ENCODE data around the gene CNGB1. TPM values are rescaled to one million over a fixed set of nuclear protein-coding genes. Genes with fewer than 3 reads are reported as not detected.
"Not testable (repeated sequence)": the region's sequence is repeated elsewhere in the genome, so short reads cannot be mapped to it uniquely, and the experiment has no call there.

Gene CNGB1
- polyA plus RNA-seq, 12 donors, result 0.03 to 10.7 (median 0.12) TPM; not detected in 5

- no peak for DNase-seq
These were observed 26.8 kb upstream of the CNGB1 start for GRCh38 chr16:57997528-57998265.

- no peak for DNase-seq
These were observed 26.2 kb upstream of the CNGB1 start for GRCh38 chr16:57997176-57997527.

- DNase-seq, result no peak
These were observed 25.7 kb upstream of the CNGB1 start for GRCh38 chr16:57996406-57997175.

GRCh38 chr16:57995721-57996405 is 24.9 kb upstream of the CNGB1 start:
- no peak for DNase-seq

GRCh38 chr16:57994778-57995177 is 23.9 kb upstream of the CNGB1 start:
- DNase-seq, result no peak

- no peak for DNase-seq
These were observed 23.4 kb upstream of the CNGB1 start for GRCh38 chr16:57994361-57994760.

GRCh38 chr16:57993897-57994296 is 23.0 kb upstream of the CNGB1 start:
- no peak for DNase-seq

GRCh38 chr16:57993438-57993837 is 22.5 kb upstream of the CNGB1 start:
- no peak for DNase-seq

GRCh38 chr16:57992084-57992483 is 21.2 kb upstream of the CNGB1 start:
- DNase-seq, result no peak

- DNase-seq, result no peak
These were observed 20.7 kb upstream of the CNGB1 start for GRCh38 chr16:57991551-57992059.

- DNase-seq, result no peak
These were observed 18.0 kb upstream of the CNGB1 start for GRCh38 chr16:57988929-57989328.

- DNase-seq, result no peak
These were observed 16.7 kb upstream of the CNGB1 start for GRCh38 chr16:57987441-57988177.

GRCh38 chr16:57986196-57986595 is 15.3 kb upstream of the CNGB1 start:
- no peak for DNase-seq

- no peak for DNase-seq
These were observed 14.6 kb upstream of the CNGB1 start for GRCh38 chr16:57985204-57986181.

- peak; percentile 58 for DNase-seq
These were observed 13.7 kb upstream of the CNGB1 start for GRCh38 chr16:57984443-57985203.

- no peak for DNase-seq
These were observed 11.5 kb upstream of the CNGB1 start for GRCh38 chr16:57982385-57982784.

- DNase-seq, result no peak
These were observed 10.7 kb upstream of the CNGB1 start for GRCh38 chr16:57981636-57982035.

GRCh38 chr16:57979006-57979585 is 8.2 kb upstream of the CNGB1 start:
- no peak for DNase-seq

- DNase-seq, result not testable (repeated sequence)
These were observed 7.1 kb upstream of the CNGB1 start for GRCh38 chr16:57978070-57978465.

Data from muscle of arm (tissue), 12 donors.